Vagina (tissue), 2 donors: Measurements from ENCODE around the gene STK11IP. TPM values are rescaled to one million over a fixed set of nuclear protein-coding genes. Genes with fewer than 3 reads are reported as not detected.

ENCODE experiments used
- DNase-seq, 2 donors: peaks; one replicate each; pipeline ENCODE4 v3.0.0-alpha.2; 2017; ENCODE audit errors: extremely low spot score in 2 of 2
- H3K27ac ChIP-seq: fragments of 200-600 bp; sonication (generic); one replicate; pipeline ENCODE4 v1.5.1; 2019
- H3K27me3 ChIP-seq: fragments of 200-600 bp; sonication (generic); one replicate; pipeline ENCODE4 v1.5.1; 2019
- H3K36me3 ChIP-seq, 2 donors: fragments of 200-600 bp; sonication (generic); one replicate each; pipeline ENCODE4 v1.5.1; 2017 to 2019
- H3K4me1 ChIP-seq: fragments of 200-600 bp; sonication (generic); one replicate; pipeline ENCODE4 v1.5.1; 2019
- H3K4me3 ChIP-seq, 2 donors: fragments of 200-600 bp; sonication (generic); 1 replicate in 1 of 2; 2 replicates in 1 of 2; pipeline ENCODE4 v1.5.1; 2016 to 2019
- H3K9me3 ChIP-seq: fragments of 200-600 bp; sonication (generic); one replicate; pipeline ENCODE4 v1.5.1; 2019
- POLR2A ChIP-seq, 2 donors: fragments of 450-650 bp; IDR thresholded peaks; one replicate each; pipeline ENCODE4 v1.6.1; 2017; ENCODE audit warnings: antibody characterized with exemption in 2 of 2, mild to moderate bottlenecking in 2 of 2, moderate library complexity in 2 of 2
- POLR2AphosphoS5 ChIP-seq, 2 donors: sonication (generic); formaldehyde crosslinking; IDR thresholded peaks; one replicate each; pipeline ENCODE4 v1.9.0; 2017; ENCODE audit warnings: antibody characterized with exemption in 2 of 2, mild to moderate bottlenecking in 2 of 2, low read depth in 1 of 2; ENCODE audit not compliant: insufficient read depth in 1 of 2
- intact Hi-C: fragments of 100-400 bp; cut with DNase I; formaldehyde crosslinking; loops from one replicate; pipeline ENCODE4 v1.15.1; 2023
- total RNA-seq: library from RNA; depleted of rRNA; stranded (reverse); fragments of >200 nt; gene quantifications from one replicate; pipeline ENCODE4 v1.2.3, GENCODE V29; 2016
- TF ChIP-seq, protein P1 (sequence below), 3 experiments: fragments of 450-650 bp in 2 of 3; fragments of 200-600 bp in 1 of 3; sonication (generic) in 1 of 3; IDR thresholded peaks; one replicate each; pipeline ENCODE4 v1.5.1; 2017 to 2019; ENCODE audit warnings: antibody characterized with exemption in 3 of 3, mild to moderate bottlenecking in 2 of 3, moderate library complexity in 2 of 3

Gene STK11IP
- total RNA-seq, 1 donor from 2014 or later, result 11.3 TPM

DNA sequence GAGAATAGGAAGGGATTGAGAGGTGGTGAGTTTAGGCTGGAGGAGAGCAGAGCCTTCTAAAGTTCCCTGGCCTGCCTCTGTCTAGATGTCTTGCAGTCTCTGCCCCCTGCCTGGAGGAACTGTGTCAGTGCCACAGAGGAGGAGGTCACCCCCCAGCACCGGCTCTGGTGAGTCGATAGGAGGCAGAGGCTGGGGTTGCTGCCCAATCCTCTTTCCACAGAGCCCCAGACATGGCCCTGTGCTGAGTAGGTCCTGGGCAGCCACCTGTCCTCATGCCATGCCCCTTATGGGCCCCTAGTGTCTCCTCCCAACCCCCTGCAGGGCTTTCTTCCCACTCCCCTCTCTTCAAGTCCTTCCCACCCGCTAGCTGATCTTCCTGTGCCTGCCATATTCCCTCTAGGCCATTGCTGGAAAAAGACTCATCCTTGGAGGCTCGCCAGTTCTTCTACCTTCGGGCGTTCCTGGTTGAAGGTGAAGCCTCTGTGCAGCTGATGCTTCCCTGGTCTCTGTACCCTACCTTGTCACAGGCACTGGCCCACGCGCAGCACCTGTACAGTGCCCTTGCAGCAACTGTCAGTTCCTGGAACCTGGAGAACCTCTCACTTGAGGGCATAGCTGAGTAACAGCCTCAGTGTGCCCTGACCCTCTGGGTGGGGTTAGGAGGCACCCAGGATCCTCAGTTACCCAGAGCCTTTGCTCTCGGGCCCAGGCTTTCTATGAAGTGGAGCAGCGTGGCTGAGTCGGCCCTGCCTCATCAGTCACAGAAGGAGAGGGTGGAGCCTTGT is 16.6 kb downstream of the STK11IP start:
- intact Hi-C loops, result no loop called here
- peaks cover 0 to 19% of the 10 kb centered on the region in 2 donors for H3K36me3 ChIP-seq
- no peak overlapping the region for H3K27ac ChIP-seq
- DNase-seq, result no peak
- H3K4me1 ChIP-seq, result no peaks in the 10 kb centered on the region
- no peaks in the 10 kb centered on the region for H3K9me3 ChIP-seq
- H3K4me3 ChIP-seq, result no peak overlapping the region
- TF ChIP-seq POLR2A (IDR thresholded peaks at IDR 0.05) (no peak), POLR2AphosphoS5 (IDR thresholded peaks at IDR 0.05; ENCODE audit: insufficient read depth in 1 of 2, low read depth in 1 of 2) (no peak)
- TF ChIP-seq, protein P1, sequence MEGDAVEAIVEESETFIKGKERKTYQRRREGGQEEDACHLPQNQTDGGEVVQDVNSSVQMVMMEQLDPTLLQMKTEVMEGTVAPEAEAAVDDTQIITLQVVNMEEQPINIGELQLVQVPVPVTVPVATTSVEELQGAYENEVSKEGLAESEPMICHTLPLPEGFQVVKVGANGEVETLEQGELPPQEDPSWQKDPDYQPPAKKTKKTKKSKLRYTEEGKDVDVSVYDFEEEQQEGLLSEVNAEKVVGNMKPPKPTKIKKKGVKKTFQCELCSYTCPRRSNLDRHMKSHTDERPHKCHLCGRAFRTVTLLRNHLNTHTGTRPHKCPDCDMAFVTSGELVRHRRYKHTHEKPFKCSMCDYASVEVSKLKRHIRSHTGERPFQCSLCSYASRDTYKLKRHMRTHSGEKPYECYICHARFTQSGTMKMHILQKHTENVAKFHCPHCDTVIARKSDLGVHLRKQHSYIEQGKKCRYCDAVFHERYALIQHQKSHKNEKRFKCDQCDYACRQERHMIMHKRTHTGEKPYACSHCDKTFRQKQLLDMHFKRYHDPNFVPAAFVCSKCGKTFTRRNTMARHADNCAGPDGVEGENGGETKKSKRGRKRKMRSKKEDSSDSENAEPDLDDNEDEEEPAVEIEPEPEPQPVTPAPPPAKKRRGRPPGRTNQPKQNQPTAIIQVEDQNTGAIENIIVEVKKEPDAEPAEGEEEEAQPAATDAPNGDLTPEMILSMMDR (IDR thresholded peaks at IDR 0.05), result no peak
- no peaks in the 10 kb centered on the region for H3K27me3 ChIP-seq

DNA sequence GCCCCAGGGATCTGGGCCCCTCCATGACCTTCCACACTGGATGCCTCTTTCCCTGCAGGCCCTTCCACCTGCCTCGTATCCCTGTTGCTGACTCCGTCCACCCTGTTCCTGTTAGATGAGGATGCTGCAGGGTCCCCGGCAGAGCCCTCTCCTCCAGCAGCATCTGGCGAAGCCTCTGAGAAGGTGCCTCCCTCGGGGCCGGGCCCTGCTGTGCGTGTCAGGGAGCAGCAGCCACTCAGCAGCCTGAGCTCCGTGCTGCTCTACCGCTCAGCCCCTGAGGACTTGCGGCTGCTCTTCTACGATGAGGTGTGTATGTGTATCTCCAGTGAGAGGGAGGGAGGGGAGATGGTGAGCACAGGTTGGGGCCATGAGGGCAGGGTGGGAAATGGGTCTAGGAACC is 17.4 kb downstream of the STK11IP start:
- DNase-seq, result no peak
- H3K4me1 ChIP-seq, result no peaks in the 10 kb centered on the region
- intact Hi-C loops, result no loop called here
- peaks cover 0 to 19% of the 10 kb centered on the region in 2 donors for H3K36me3 ChIP-seq
- H3K9me3 ChIP-seq, result no peaks in the 10 kb centered on the region
- H3K27ac ChIP-seq, result no peak overlapping the region
- TF ChIP-seq POLR2A (IDR thresholded peaks at IDR 0.05) (no peak), POLR2AphosphoS5 (IDR thresholded peaks at IDR 0.05; ENCODE audit: insufficient read depth in 1 of 2, low read depth in 1 of 2) (no peak)
- TF ChIP-seq, protein P1 (IDR thresholded peaks at IDR 0.05), result no peak
- no peak overlapping the region for H3K4me3 ChIP-seq
- H3K27me3 ChIP-seq, result no peaks in the 10 kb centered on the region

DNA sequence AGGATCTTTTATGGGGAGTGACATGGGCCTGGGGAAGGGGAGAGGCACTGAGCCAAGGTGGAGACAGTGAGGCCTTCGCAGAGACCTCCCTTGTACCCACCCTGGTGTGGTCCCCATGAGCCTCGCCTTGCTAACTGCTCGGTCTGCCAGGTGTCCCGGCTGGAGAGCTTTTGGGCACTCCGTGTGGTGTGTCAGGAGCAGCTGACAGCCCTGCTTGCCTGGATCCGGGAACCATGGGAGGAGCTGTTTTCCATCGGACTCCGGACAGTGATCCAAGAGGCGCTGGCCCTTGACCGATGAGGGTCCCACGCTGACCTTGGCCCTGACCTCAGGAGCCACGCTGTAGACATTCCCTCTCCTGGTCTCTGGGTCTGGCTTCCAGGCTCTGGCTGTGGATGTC is 18.2 kb downstream of the STK11IP start:
- H3K27ac ChIP-seq, result no peak overlapping the region
- no peaks in the 10 kb centered on the region for H3K4me1 ChIP-seq
- DNase-seq, result no peak
- intact Hi-C loops, result no loop called here
- H3K27me3 ChIP-seq, result no peaks in the 10 kb centered on the region
- TF ChIP-seq POLR2A (IDR thresholded peaks at IDR 0.05), result no peak
- TF ChIP-seq, protein P1 (IDR thresholded peaks at IDR 0.05), result no peak
- no peak for TF ChIP-seq POLR2AphosphoS5 (IDR thresholded peaks at IDR 0.05; ENCODE audit: insufficient read depth in 1 of 2, low read depth in 1 of 2)
- no peak overlapping the region for H3K4me3 ChIP-seq
- H3K9me3 ChIP-seq, result no peaks in the 10 kb centered on the region
- peaks cover 0 to 19% of the 10 kb centered on the region in 2 donors for H3K36me3 ChIP-seq

DNA sequence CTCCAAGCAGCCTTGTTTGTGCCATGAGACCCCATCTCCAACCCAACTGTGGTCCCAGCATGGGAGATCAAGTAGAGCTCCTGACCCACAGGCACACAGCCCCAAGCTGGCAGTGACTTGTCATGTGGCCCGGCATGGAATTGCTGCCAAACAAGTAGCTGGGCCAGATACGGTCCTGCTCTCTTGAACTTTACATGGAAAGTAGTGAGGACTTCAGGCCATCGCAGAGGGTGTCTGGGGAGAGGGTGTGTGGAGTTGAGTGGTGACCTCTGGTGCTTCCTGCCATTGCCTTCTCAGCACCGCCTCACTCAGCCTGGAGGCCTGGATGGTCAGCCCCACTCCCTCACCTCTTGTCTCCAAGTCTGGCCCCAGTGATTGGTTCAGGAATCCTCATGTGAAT is 18.9 kb downstream of the STK11IP start:
- Histone ChIP-seq H3K4me1 (no peaks in the 10 kb centered on the region), H3K27ac (no peak overlapping the region), H3K4me3 (no peak overlapping the region), H3K9me3 (no peaks in the 10 kb centered on the region), H3K27me3 (no peaks in the 10 kb centered on the region), H3K36me3 (peaks cover 0 to 18% of the 10 kb centered on the region in 2 donors)
- TF ChIP-seq POLR2A (IDR thresholded peaks at IDR 0.05) (no peak), POLR2AphosphoS5 (IDR thresholded peaks at IDR 0.05; ENCODE audit: insufficient read depth in 1 of 2, low read depth in 1 of 2) (no peak)
- TF ChIP-seq, protein P1 (IDR thresholded peaks at IDR 0.05), result no peak
- intact Hi-C loops, result no loop called here
- DNase-seq, result no peak

DNA sequence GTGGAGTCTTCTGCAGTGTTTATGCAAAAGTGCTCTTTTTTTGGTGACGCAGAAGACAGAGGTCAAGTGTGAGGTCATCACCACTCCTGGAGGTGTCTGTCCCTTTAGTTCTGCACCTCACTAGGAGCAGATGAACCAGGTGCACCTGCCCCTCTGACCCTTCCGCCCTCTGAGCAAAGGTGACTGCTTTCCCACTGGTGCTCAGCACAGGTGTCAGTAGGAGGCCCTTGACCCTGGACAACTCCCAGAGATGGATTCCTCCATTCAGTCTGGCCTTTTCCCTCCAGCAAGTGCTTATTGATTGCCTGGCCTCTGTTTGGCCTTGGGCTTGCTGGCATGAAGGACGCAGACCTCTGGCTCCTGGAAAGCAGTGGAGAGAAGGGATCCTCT is 21.1 kb downstream of the STK11IP start:
- Histone ChIP-seq H3K27ac (no peak overlapping the region), H3K4me3 (no peak overlapping the region), H3K27me3 (no peaks in the 10 kb centered on the region), H3K36me3 (peaks cover 0 to 13% of the 10 kb centered on the region in 2 donors), H3K9me3 (no peaks in the 10 kb centered on the region), H3K4me1 (no peaks in the 10 kb centered on the region)
- DNase-seq, result no peak
- intact Hi-C loops, result no loop called here
- TF ChIP-seq, protein P1 (IDR thresholded peaks at IDR 0.05), result no peak
- TF ChIP-seq POLR2A (IDR thresholded peaks at IDR 0.05), result no peak
- TF ChIP-seq POLR2AphosphoS5 (IDR thresholded peaks at IDR 0.05; ENCODE audit: insufficient read depth in 1 of 2, low read depth in 1 of 2), result no peak
